ENCODE data around the gene WWP2.
"Not testable (repeated sequence)": the region's sequence is repeated elsewhere in the genome, so short reads cannot be mapped to it uniquely, and the experiment has no call there.

WWP2 gene

GRCh38 chr16:69939821-69940585 lies 177.9 kb downstream of the WWP2 start:
- Mint-ChIP-seq H3K27me3 (ENCODE audit: low read depth) (no peaks in the 10 kb centered on the region), H3K27ac (no peak overlapping the region), H3K4me1 (peaks cover 6% of the 10 kb centered on the region), H3K9me3 (no peaks in the 10 kb centered on the region), H3K36me3 (ENCODE audit: low read depth) (peaks cover 29% of the 10 kb centered on the region), H3K4me3 (no peak overlapping the region)
- TF ChIP-seq, protein P1, sequence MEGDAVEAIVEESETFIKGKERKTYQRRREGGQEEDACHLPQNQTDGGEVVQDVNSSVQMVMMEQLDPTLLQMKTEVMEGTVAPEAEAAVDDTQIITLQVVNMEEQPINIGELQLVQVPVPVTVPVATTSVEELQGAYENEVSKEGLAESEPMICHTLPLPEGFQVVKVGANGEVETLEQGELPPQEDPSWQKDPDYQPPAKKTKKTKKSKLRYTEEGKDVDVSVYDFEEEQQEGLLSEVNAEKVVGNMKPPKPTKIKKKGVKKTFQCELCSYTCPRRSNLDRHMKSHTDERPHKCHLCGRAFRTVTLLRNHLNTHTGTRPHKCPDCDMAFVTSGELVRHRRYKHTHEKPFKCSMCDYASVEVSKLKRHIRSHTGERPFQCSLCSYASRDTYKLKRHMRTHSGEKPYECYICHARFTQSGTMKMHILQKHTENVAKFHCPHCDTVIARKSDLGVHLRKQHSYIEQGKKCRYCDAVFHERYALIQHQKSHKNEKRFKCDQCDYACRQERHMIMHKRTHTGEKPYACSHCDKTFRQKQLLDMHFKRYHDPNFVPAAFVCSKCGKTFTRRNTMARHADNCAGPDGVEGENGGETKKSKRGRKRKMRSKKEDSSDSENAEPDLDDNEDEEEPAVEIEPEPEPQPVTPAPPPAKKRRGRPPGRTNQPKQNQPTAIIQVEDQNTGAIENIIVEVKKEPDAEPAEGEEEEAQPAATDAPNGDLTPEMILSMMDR (IDR thresholded peaks at IDR 0.05; ENCODE audit: unreplicated experiment in 3 of 3) = no peak

DNA sequence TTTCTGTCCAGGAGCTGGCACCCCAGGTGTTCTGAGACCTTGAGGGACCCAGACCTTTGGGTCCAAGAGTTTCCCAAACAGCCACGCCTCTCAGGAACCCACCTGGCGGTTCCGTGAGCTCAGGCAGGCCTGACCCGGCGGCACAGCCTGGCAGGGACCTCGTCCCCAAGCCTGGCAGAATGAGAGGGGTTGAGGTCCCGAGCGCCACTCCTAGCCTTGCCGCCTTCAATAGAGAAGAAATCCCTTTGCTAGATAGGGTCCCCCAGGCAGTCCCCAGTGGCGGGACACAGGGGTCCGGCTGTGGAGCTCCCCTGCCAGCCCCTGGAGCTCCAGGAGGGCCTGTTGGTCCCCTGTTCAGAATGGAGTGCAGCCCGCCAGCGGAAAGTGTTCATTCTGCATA lies 178.5 kb downstream of the WWP2 start:
- Mint-ChIP-seq H3K9me3 (no peaks in the 10 kb centered on the region), H3K27ac (no peak overlapping the region), H3K4me3 (no peak overlapping the region), H3K27me3 (ENCODE audit: low read depth) (no peaks in the 10 kb centered on the region), H3K36me3 (ENCODE audit: low read depth) (peaks cover 28% of the 10 kb centered on the region), H3K4me1 (peaks cover 6% of the 10 kb centered on the region)
- TF ChIP-seq, protein P1 (IDR thresholded peaks at IDR 0.05; ENCODE audit: unreplicated experiment in 3 of 3) = no peak

DNA sequence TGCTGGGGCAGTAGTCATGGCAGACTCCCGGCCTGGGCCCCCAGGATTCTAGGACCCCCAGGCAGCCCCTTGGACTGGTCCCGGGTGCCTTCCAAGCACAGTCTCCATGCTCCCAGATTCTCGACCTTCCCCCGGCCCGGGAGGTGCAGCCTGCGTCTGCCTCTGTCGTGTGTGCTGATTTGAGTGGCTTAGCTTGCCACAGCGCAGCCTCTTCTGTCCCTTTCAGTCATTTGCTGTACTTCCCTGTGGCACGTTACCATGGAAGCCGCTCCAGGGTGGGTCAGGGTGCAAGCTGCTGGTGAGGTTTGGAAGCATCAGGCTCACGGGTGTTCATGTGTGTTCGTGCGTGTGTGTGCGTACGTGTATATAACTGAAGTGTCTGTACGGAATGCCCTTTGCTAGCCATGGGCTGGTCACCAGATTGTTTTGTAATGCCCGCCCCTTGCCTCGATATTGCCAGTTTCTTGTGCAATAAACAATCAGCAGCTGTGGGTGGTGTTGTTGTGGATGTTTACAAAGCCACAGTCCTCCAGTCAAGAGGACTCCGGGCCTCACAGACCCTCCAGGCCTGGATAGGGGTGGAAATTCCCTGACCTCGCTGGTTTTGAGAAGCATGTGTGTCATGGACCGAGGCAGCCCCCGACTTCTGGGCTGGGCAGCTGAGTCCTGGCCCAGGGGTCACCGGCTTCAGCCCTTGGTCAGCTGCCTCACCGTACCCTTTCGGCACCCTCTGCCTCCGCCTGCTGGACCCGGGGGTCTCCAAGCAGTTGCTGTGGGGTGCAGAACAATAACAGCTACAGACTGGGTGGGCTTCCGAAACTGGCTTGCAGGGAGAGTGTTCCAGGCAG lies 179.3 kb downstream of the WWP2 start:
- TF ChIP-seq, protein P1 (IDR thresholded peaks at IDR 0.05; ENCODE audit: unreplicated experiment in 3 of 3) = no peak
- H3K27ac Mint-ChIP-seq = no peak overlapping the region

DNA sequence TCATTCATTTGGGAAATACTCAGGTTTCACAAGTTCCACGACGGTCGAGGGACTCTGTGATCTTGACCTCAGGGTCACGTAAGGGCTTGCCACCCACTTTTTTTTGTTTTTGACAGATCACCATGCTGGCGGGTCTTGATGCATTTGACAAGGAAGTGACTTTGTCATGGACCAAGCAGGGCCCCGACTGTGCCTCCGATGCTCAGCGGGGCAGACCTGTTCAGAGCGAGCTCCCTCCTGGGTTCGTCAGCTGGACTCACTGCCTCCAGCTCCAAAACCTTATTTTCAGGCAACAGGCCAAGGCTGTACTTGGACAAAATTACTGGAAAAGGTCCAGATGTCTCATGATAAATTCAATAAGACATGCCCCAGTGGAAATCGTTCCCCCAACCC lies 180.0 kb downstream of the WWP2 start:
- no peak overlapping the region for H3K4me3 Mint-ChIP-seq
- H3K9me3 Mint-ChIP-seq = no peaks in the 10 kb centered on the region
- TF ChIP-seq, protein P1 (IDR thresholded peaks at IDR 0.05; ENCODE audit: unreplicated experiment in 3 of 3) = no peak
- H3K27ac Mint-ChIP-seq = no peak overlapping the region
- H3K27me3 Mint-ChIP-seq (ENCODE audit: low read depth) = no peaks in the 10 kb centered on the region
- peaks cover 6% of the 10 kb centered on the region for H3K4me1 Mint-ChIP-seq
- peaks cover 18% of the 10 kb centered on the region for H3K36me3 Mint-ChIP-seq (ENCODE audit: low read depth)

More for the DNA sequence above, 179.3 kb downstream of the WWP2 start:
- H3K27me3 Mint-ChIP-seq (ENCODE audit: low read depth) = no peaks in the 10 kb centered on the region
- H3K4me3 Mint-ChIP-seq = no peak overlapping the region
- no peaks in the 10 kb centered on the region for H3K9me3 Mint-ChIP-seq
- peaks cover 6% of the 10 kb centered on the region for H3K4me1 Mint-ChIP-seq
- H3K36me3 Mint-ChIP-seq (ENCODE audit: low read depth) = peaks cover 21% of the 10 kb centered on the region

GRCh38 chr16:69942627-69943170 lies 180.6 kb downstream of the WWP2 start:
- peaks cover 13% of the 10 kb centered on the region for H3K36me3 Mint-ChIP-seq (ENCODE audit: low read depth)
- H3K4me3 Mint-ChIP-seq = no peak overlapping the region
- H3K27ac Mint-ChIP-seq = no peak overlapping the region
- H3K4me1 Mint-ChIP-seq = peaks cover 6% of the 10 kb centered on the region
- TF ChIP-seq, protein P1 (IDR thresholded peaks at IDR 0.05; ENCODE audit: unreplicated experiment in 3 of 3) = no peak
- H3K9me3 Mint-ChIP-seq = no peaks in the 10 kb centered on the region
- no peaks in the 10 kb centered on the region for H3K27me3 Mint-ChIP-seq (ENCODE audit: low read depth)

- H3K36me3 Mint-ChIP-seq (ENCODE audit: low read depth) = peaks cover 12% of the 10 kb centered on the region
Observed at GRCh38 chr16:69943241-69944036, 181.3 kb downstream of the WWP2 start.

GRCh38 chr16:69950411-69950810 lies 188.3 kb downstream of the WWP2 start:
- not testable (repeated sequence) for H3K27ac Mint-ChIP-seq; H3K27me3 Mint-ChIP-seq (ENCODE audit: low read depth); H3K4me1 Mint-ChIP-seq; H3K9me3 Mint-ChIP-seq; H3K4me3 Mint-ChIP-seq; H3K36me3 Mint-ChIP-seq (ENCODE audit: low read depth)

More at GRCh38 chr16:69943241-69944036, 181.3 kb downstream of the WWP2 start:
- not testable (repeated sequence) for H3K9me3 Mint-ChIP-seq; H3K4me3 Mint-ChIP-seq; H3K27me3 Mint-ChIP-seq (ENCODE audit: low read depth); H3K4me1 Mint-ChIP-seq
- H3K27ac Mint-ChIP-seq = peak overlapping the region in 2 of 3 experiments; percentile 39 to 43

GRCh38 chr16:69951017-69951671 lies 189.0 kb downstream of the WWP2 start, which contains the start of gene CLEC18A:
CLEC18A (plus strand) TSS chr16:69951334; CDS start chr16:69951367, 33 bp downstream.
- H3K36me3 Mint-ChIP-seq (ENCODE audit: low read depth); H3K4me3 Mint-ChIP-seq; H3K27me3 Mint-ChIP-seq (ENCODE audit: low read depth); H3K9me3 Mint-ChIP-seq; H3K4me1 Mint-ChIP-seq; H3K27ac Mint-ChIP-seq: not testable (repeated sequence)

Data from nephron (organoid).